ENCODE measurements around the gene COPS7B.

COPS7B gene

GRCh38 chr2:231781798-231782726 is 4.2 kb upstream of the COPS7B start:
- DNase-seq = peak; percentile 56
- in situ Hi-C loops (cut with HindIII; ENCODE audit: low pct_ligation_motif_present, low pct_unique_long_range_greater_than_20kb, low sequenced_read_pairs) = no loop called here

GRCh38 chr2:231785413-231785812 is 832 bp upstream of the COPS7B start:
- no peak for DNase-seq
- in situ Hi-C loops (cut with HindIII; ENCODE audit: low pct_ligation_motif_present, low pct_unique_long_range_greater_than_20kb, low sequenced_read_pairs) = no loop called here

GRCh38 chr2:231785822-231786176 is 446 bp upstream of the COPS7B start:
- in situ Hi-C loops (cut with HindIII; ENCODE audit: low pct_ligation_motif_present, low pct_unique_long_range_greater_than_20kb, low sequenced_read_pairs) = no loop called here

GRCh38 chr2:231786917-231787292 is 660 bp downstream of the COPS7B start:
- DNase-seq = no peak
- in situ Hi-C loops (cut with HindIII; ENCODE audit: low pct_ligation_motif_present, low pct_unique_long_range_greater_than_20kb, low sequenced_read_pairs) = no loop called here

More at GRCh38 chr2:231785822-231786176, 446 bp upstream of the COPS7B start:
- DNase-seq = no peak

- in situ Hi-C loops (cut with HindIII; ENCODE audit: low pct_ligation_motif_present, low pct_unique_long_range_greater_than_20kb, low sequenced_read_pairs) = no loop called here
- no peak for DNase-seq
Measured at GRCh38 chr2:231791107-231791506, 4.9 kb downstream of the COPS7B start.

- DNase-seq = no peak
- in situ Hi-C loops (cut with HindIII; ENCODE audit: low pct_ligation_motif_present, low pct_unique_long_range_greater_than_20kb, low sequenced_read_pairs) = no loop called here
Measured at GRCh38 chr2:231794383-231794782, 8.1 kb downstream of the COPS7B start.

- in situ Hi-C loops (cut with HindIII; ENCODE audit: low pct_ligation_motif_present, low pct_unique_long_range_greater_than_20kb, low sequenced_read_pairs) = no loop called here
- DNase-seq = peak; percentile 97
Measured at GRCh38 chr2:231795525-231796327, 9.5 kb downstream of the COPS7B start.

- peak; percentile 62 for DNase-seq
- in situ Hi-C loops (cut with HindIII; ENCODE audit: low pct_ligation_motif_present, low pct_unique_long_range_greater_than_20kb, low sequenced_read_pairs) = no loop called here
Measured at GRCh38 chr2:231800493-231801091, 14.3 kb downstream of the COPS7B start.

- no peak for DNase-seq
- in situ Hi-C loops (cut with HindIII; ENCODE audit: low pct_ligation_motif_present, low pct_unique_long_range_greater_than_20kb, low sequenced_read_pairs) = no loop called here
Measured at GRCh38 chr2:231803501-231804138, 17.4 kb downstream of the COPS7B start.

GRCh38 chr2:231807020-231807419 is 20.8 kb downstream of the COPS7B start:
- in situ Hi-C loops (cut with HindIII; ENCODE audit: low pct_ligation_motif_present, low pct_unique_long_range_greater_than_20kb, low sequenced_read_pairs) = no loop called here
- no peak for DNase-seq

- DNase-seq = peak; percentile 59
- in situ Hi-C loops (cut with HindIII; ENCODE audit: low pct_ligation_motif_present, low pct_unique_long_range_greater_than_20kb, low sequenced_read_pairs) = no loop called here
Measured at GRCh38 chr2:231810905-231811304, 24.7 kb downstream of the COPS7B start.

- in situ Hi-C loops (cut with HindIII; ENCODE audit: low pct_ligation_motif_present, low pct_unique_long_range_greater_than_20kb, low sequenced_read_pairs) = no loop called here
- no peak for DNase-seq
Measured at GRCh38 chr2:231816327-231817026, 30.2 kb downstream of the COPS7B start.

- in situ Hi-C loops (cut with HindIII; ENCODE audit: low pct_ligation_motif_present, low pct_unique_long_range_greater_than_20kb, low sequenced_read_pairs) = no loop called here
- no peak for DNase-seq
Measured at GRCh38 chr2:231819447-231820042, 33.3 kb downstream of the COPS7B start.

- DNase-seq = no peak
- in situ Hi-C loops (cut with HindIII; ENCODE audit: low pct_ligation_motif_present, low pct_unique_long_range_greater_than_20kb, low sequenced_read_pairs) = no loop called here
Measured at GRCh38 chr2:231820786-231821303, 34.6 kb downstream of the COPS7B start.

GRCh38 chr2:231821908-231822307 is 35.7 kb downstream of the COPS7B start:
- DNase-seq = no peak
- in situ Hi-C loops (cut with HindIII; ENCODE audit: low pct_ligation_motif_present, low pct_unique_long_range_greater_than_20kb, low sequenced_read_pairs) = no loop called here

GRCh38 chr2:231853105-231853504 is 66.9 kb downstream of the COPS7B start:
- no peak for DNase-seq
- in situ Hi-C loops (cut with HindIII; ENCODE audit: low pct_ligation_motif_present, low pct_unique_long_range_greater_than_20kb, low sequenced_read_pairs) = no loop called here

GRCh38 chr2:231854616-231855125 is 68.4 kb downstream of the COPS7B start:
- in situ Hi-C loops (cut with HindIII; ENCODE audit: low pct_ligation_motif_present, low pct_unique_long_range_greater_than_20kb, low sequenced_read_pairs) = no loop called here
- DNase-seq = no peak
